KMS-11 (cell line): ENCODE data around the gene ZNF10.

Experiments
- H2AFZ ChIP-seq: fragments of 200-600 bp; sonication (generic); 2 replicates; pipeline ENCODE4 v1.6.1; 2016; ENCODE audit warnings: antibody characterized with exemption, mixed run types, low read depth
- H3K27ac ChIP-seq: fragments of 200-600 bp; sonication (generic); 2 replicates; pipeline ENCODE4 v1.6.1; 2016; ENCODE audit warnings: mild to moderate bottlenecking, mixed run types
- H3K27me3 ChIP-seq: fragments of 200-600 bp; sonication (generic); 2 replicates; pipeline ENCODE4 v1.6.1; 2017; ENCODE audit warnings: mild to moderate bottlenecking, low read depth, mixed run types, moderate library complexity; ENCODE audit not compliant: insufficient read depth
- H3K36me3 ChIP-seq: fragments of 200-600 bp; sonication (generic); 2 replicates; pipeline ENCODE4 v1.6.1; 2017; ENCODE audit warnings: mild to moderate bottlenecking, mixed run types; ENCODE audit not compliant: insufficient read depth
- H3K4me1 ChIP-seq: fragments of 200-600 bp; sonication (generic); 2 replicates; pipeline ENCODE4 v1.6.1; 2016; ENCODE audit warnings: mild to moderate bottlenecking, low read depth, mixed run types; ENCODE audit not compliant: poor library complexity, severe bottlenecking
- H3K4me2 ChIP-seq: fragments of 200-600 bp; sonication (generic); 2 replicates; pipeline ENCODE4 v1.7.0; 2016; ENCODE audit warnings: mild to moderate bottlenecking, mixed run types
- H3K4me3 ChIP-seq: fragments of 200-600 bp; sonication (generic); IDR thresholded peaks from 2 replicates; pipeline ENCODE4 v1.6.1; 2017; ENCODE audit warnings: low read depth, low read length, mixed read lengths; ENCODE audit not compliant: insufficient read depth
- H3K79me2 ChIP-seq: fragments of 200-600 bp; sonication (generic); 2 replicates; pipeline ENCODE4 v1.6.1; 2016; ENCODE audit warnings: low read depth, mixed run types; ENCODE audit not compliant: insufficient read depth
- H3K9ac ChIP-seq: fragments of 200-600 bp; sonication (generic); 2 replicates; pipeline ENCODE4 v1.6.1; 2016; ENCODE audit warnings: mild to moderate bottlenecking, mixed run types
- H4K20me1 ChIP-seq: fragments of 200-600 bp; sonication (generic); 2 replicates; pipeline ENCODE4 v1.6.1; 2016; ENCODE audit warnings: mild to moderate bottlenecking, mixed run types; ENCODE audit not compliant: insufficient read depth
- CTCF ChIP-seq: fragments of 200-600 bp; sonication (generic); conservative IDR thresholded peaks from 2 replicates; pipeline ENCODE4 v1.6.1; 2017; ENCODE audit warnings: low read depth, mild to moderate bottlenecking, antibody characterized with exemption, low read length, moderate library complexity, mixed read lengths

The ZNF10 gene

GRCh38 chr12:133192847-133193246, 62.4 kb downstream of the ZNF10 start:
- Histone ChIP-seq H3K4me3 (no peak overlapping the region), H3K4me2 (no peak overlapping the region), H3K27ac (no peak overlapping the region), H3K36me3 (no peaks in the 10 kb centered on the region; the same call in 1 of the 2 replicates), H3K79me2 (no peaks in the 10 kb centered on the region), H2AFZ (no peak overlapping the region), H3K27me3 (no peaks in the 10 kb centered on the region), H3K4me1 (no peaks in the 10 kb centered on the region), H3K9ac (no peak overlapping the region), H4K20me1 (no peaks in the 10 kb centered on the region)
- TF ChIP-seq CTCF = no peak

GRCh38 chr12:133201888-133202287, 71.5 kb downstream of the ZNF10 start:
- no peak overlapping the region for H3K27ac ChIP-seq
- no peak overlapping the region for H3K4me2 ChIP-seq
- no peaks in the 10 kb centered on the region for H3K79me2 ChIP-seq
- no peak overlapping the region for H3K4me3 ChIP-seq
- no peak for TF ChIP-seq CTCF
- H3K36me3 ChIP-seq = no peaks in the 10 kb centered on the region
- no peak overlapping the region for H3K9ac ChIP-seq
- H2AFZ ChIP-seq = no peak overlapping the region
- H3K4me1 ChIP-seq = no peaks in the 10 kb centered on the region
- H3K27me3 ChIP-seq = no peaks in the 10 kb centered on the region
- no peaks in the 10 kb centered on the region for H4K20me1 ChIP-seq

DNA sequence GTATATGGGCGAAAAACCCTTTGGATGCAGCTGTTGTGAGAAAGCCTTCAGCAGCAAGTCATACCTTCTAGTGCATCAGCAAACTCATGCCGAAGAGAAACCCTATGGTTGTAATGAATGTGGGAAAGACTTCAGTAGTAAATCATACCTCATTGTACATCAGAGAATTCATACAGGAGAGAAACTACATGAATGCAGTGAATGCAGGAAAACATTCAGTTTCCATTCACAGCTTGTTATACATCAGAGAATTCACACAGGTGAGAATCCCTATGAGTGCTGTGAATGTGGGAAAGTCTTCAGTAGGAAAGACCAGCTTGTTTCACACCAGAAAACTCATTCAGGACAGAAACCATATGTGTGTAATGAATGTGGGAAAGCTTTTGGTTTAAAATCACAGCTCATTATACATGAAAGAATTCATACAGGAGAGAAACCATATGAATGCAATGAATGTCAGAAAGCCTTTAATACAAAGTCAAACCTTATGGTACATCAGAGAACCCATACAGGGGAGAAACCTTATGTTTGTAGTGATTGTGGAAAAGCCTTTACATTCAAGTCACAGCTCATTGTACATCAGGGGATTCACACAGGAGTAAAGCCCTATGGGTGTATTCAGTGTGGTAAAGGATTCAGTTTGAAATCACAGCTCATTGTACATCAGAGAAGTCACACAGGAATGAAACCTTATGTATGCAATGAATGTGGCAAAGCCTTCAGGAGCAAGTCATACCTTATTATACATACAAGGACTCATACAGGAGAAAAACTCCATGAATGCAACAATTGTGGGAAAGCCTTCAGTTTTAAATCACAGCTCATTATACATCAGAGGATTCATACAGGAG, 72.3 kb downstream of the ZNF10 start:
- no peaks in the 10 kb centered on the region for H3K4me1 ChIP-seq
- H3K27me3 ChIP-seq = no peaks in the 10 kb centered on the region
- no peak overlapping the region for H3K4me3 ChIP-seq
- no peak overlapping the region for H3K27ac ChIP-seq
- no peaks in the 10 kb centered on the region for H3K79me2 ChIP-seq
- no peak overlapping the region for H2AFZ ChIP-seq
- H3K4me2 ChIP-seq = no peak overlapping the region
- TF ChIP-seq CTCF = no peak
- no peak overlapping the region for H3K9ac ChIP-seq
- H3K36me3 ChIP-seq = no peaks in the 10 kb centered on the region
- H4K20me1 ChIP-seq = no peaks in the 10 kb centered on the region

DNA sequence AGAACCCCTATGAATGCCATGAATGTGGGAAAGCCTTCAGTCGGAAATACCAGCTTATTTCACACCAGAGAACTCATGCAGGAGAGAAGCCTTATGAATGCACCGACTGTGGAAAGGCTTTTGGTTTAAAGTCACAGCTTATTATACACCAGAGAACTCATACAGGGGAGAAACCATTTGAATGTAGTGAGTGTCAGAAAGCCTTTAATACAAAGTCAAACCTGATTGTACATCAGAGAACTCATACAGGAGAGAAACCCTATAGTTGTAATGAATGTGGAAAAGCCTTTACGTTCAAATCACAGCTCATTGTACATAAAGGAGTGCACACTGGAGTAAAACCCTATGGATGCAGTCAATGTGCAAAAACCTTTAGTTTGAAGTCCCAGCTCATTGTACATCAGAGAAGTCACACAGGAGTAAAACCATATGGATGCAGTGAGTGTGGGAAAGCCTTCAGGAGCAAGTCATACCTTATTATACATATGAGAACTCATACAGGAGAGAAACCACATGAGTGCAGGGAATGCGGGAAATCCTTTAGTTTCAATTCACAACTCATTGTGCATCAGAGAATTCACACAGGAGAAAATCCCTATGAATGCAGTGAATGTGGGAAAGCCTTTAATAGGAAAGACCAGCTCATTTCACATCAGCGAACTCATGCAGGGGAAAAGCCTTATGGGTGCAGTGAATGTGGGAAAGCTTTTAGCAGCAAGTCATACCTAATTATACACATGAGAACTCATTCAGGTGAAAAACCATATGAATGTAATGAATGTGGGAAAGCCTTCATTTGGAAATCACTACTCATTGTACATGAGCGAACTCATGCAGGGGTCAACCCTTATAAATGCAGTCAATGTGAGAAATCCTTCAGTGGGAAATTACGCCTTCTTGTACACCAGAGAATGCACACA, 73.2 kb downstream of the ZNF10 start:
- Histone ChIP-seq H3K9ac (no peak overlapping the region), H3K27ac (no peak overlapping the region), H3K4me1 (no peaks in the 10 kb centered on the region), H3K4me3 (no peak overlapping the region), H3K79me2 (no peaks in the 10 kb centered on the region), H3K36me3 (no peaks in the 10 kb centered on the region), H4K20me1 (no peaks in the 10 kb centered on the region), H3K4me2 (no peak overlapping the region), H3K27me3 (no peaks in the 10 kb centered on the region), H2AFZ (no peak overlapping the region)
- TF ChIP-seq CTCF = no peak
